ENCODE results near the gene ZNF513.

The ZNF513 gene

GRCh38 chr2:27421660-27422250 is 41.2 kb upstream of the ZNF513 start:
- DNase-seq (ENCODE audit: low spot score), result no peak
- TF ChIP-seq CTCF (IDR thresholded peaks at IDR 0.05; ENCODE audit: borderline replicate concordance, control extremely low read depth, extremely low read depth, insufficient read depth, missing control alignments), result no peak
- in situ Hi-C loops (cut with MboI; ENCODE audit: low sequenced_read_pairs, unreplicated experiment), result no loop called here

DNA sequence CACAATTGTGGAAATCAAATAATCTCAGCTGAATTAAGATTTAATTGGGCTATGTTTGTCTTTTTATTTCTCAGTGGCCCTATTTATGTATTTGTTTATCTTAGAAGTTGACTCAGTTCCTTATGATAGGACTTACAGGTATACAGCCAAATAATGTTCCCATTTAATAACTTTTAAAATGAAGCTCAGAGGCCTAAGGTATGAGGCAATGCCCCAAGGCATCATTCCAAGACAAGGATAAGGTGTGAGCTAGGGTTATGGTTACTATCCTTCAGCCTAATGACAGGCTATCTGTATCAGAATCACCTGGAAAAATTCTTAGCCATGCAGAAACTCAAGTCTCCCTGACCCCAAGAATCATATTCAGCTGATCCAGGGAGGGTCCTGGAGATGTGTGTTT is 40.5 kb upstream of the ZNF513 start:
- TF ChIP-seq CTCF (IDR thresholded peaks at IDR 0.05; ENCODE audit: borderline replicate concordance, control extremely low read depth, extremely low read depth, insufficient read depth, missing control alignments), result no peak
- in situ Hi-C loops (cut with MboI; ENCODE audit: low sequenced_read_pairs, unreplicated experiment), result no loop called here
- DNase-seq (ENCODE audit: low spot score), result no peak

GRCh38 chr2:27416151-27416550 is 35.6 kb upstream of the ZNF513 start:
- DNase-seq (ENCODE audit: low spot score), result no peak
- TF ChIP-seq CTCF (IDR thresholded peaks at IDR 0.05; ENCODE audit: borderline replicate concordance, control extremely low read depth, extremely low read depth, insufficient read depth, missing control alignments), result no peak
- in situ Hi-C loops (cut with MboI; ENCODE audit: low sequenced_read_pairs, unreplicated experiment), result no loop called here

DNA sequence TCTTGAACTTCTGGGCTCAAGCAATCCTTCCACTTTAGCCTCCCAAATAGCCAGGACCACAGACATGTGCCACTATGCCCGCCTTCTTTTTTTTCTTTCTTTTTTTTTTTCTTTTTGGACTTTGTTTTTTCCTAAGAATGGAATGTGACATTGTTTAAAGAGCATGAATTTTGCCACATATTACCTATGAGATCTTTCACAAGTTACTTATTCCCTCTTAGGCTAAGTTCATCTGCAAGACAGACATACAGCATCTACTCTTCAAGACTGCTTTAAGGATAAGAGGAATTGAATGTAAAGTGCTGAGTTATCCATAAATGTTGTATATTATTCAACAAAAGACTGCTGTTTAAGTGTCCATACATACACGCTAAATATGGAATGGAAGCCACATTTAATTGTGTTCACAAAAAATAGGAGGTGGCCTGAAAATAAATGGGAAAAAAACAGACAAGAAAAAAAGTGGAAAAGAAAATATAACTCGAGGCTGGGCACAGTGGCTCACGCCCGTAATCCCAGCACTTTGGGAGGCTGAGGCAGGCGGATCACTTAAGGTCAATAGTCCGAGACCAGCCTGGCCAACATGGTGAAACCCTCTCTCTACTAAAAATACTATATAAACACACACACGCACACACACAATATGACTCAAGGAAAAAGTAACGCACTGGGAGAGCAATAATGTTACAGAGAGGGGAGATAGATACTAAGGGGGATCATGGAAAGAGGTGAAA is 32.1 kb upstream of the ZNF513 start:
- in situ Hi-C loops (cut with MboI; ENCODE audit: low sequenced_read_pairs, unreplicated experiment), result no loop called here
- no peak for DNase-seq (ENCODE audit: low spot score)
- no peak for TF ChIP-seq CTCF (IDR thresholded peaks at IDR 0.05; ENCODE audit: borderline replicate concordance, control extremely low read depth, extremely low read depth, insufficient read depth, missing control alignments)

GRCh38 chr2:27409321-27410073 is 29.0 kb upstream of the ZNF513 start, which contains the start of gene PPM1G:
PPM1G (minus strand) TSS chr2:27409591; CDS start chr2:27409422, 169 bp downstream.
- peak; percentile 99 for DNase-seq (ENCODE audit: low spot score)
- in situ Hi-C loops (cut with MboI; ENCODE audit: low sequenced_read_pairs, unreplicated experiment), result no loop called here
- no peak for TF ChIP-seq CTCF (IDR thresholded peaks at IDR 0.05; ENCODE audit: borderline replicate concordance, control extremely low read depth, extremely low read depth, insufficient read depth, missing control alignments)

GRCh38 chr2:27408601-27409320 is 28.2 kb upstream of the ZNF513 start:
- TF ChIP-seq CTCF (IDR thresholded peaks at IDR 0.05; ENCODE audit: borderline replicate concordance, control extremely low read depth, extremely low read depth, insufficient read depth, missing control alignments), result no peak
- DNase-seq (ENCODE audit: low spot score), result peak; percentile 50
- in situ Hi-C loops (cut with MboI; ENCODE audit: low sequenced_read_pairs, unreplicated experiment), result no loop called here

Data from GM13976 (cell line).